ENCODE results near the gene USP48.

USP48 gene

GRCh38 chr1:21752186-21752585, 30.8 kb downstream of the USP48 start:
- Histone ChIP-seq H3K4me3 (ENCODE audit: low read length) (no peak overlapping the region), H3K9ac (ENCODE audit: low read length) (no peak overlapping the region), H3K4me1 (ENCODE audit: control insufficient read depth, insufficient read depth, low read length) (no peaks in the 10 kb centered on the region), H3K27me3 (ENCODE audit: control insufficient read depth, insufficient read depth, low read length) (no peaks in the 10 kb centered on the region), H3K9me3 (ENCODE audit: control insufficient read depth, low read length) (no peaks in the 10 kb centered on the region), H3K36me3 (ENCODE audit: control insufficient read depth, insufficient read depth, low read length) (peaks cover 7% of the 10 kb centered on the region)

- Histone ChIP-seq H3K4me3 (ENCODE audit: low read length) (no peak overlapping the region), H3K4me1 (ENCODE audit: control insufficient read depth, insufficient read depth, low read length) (peaks cover 1% of the 10 kb centered on the region), H3K36me3 (ENCODE audit: control insufficient read depth, insufficient read depth, low read length) (peaks cover 7% of the 10 kb centered on the region), H3K27me3 (ENCODE audit: control insufficient read depth, insufficient read depth, low read length) (no peaks in the 10 kb centered on the region), H3K9me3 (ENCODE audit: control insufficient read depth, low read length) (no peaks in the 10 kb centered on the region), H3K9ac (ENCODE audit: low read length) (no peak overlapping the region)
Measured at GRCh38 chr1:21751281-21751680, 31.7 kb downstream of the USP48 start.

GRCh38 chr1:21750841-21751240, 32.1 kb downstream of the USP48 start:
- H3K27me3 ChIP-seq (ENCODE audit: control insufficient read depth, insufficient read depth, low read length) = no peaks in the 10 kb centered on the region
- no peak overlapping the region for H3K4me3 ChIP-seq (ENCODE audit: low read length)
- H3K9ac ChIP-seq (ENCODE audit: low read length) = no peak overlapping the region
- H3K36me3 ChIP-seq (ENCODE audit: control insufficient read depth, insufficient read depth, low read length) = peaks cover 7% of the 10 kb centered on the region
- H3K9me3 ChIP-seq (ENCODE audit: control insufficient read depth, low read length) = no peaks in the 10 kb centered on the region
- H3K4me1 ChIP-seq (ENCODE audit: control insufficient read depth, insufficient read depth, low read length) = peaks cover 4% of the 10 kb centered on the region

GRCh38 chr1:21749859-21750468, 33.0 kb downstream of the USP48 start:
- Histone ChIP-seq H3K4me1 (ENCODE audit: control insufficient read depth, insufficient read depth, low read length) (peaks cover 4% of the 10 kb centered on the region), H3K36me3 (ENCODE audit: control insufficient read depth, insufficient read depth, low read length) (peaks cover 7% of the 10 kb centered on the region), H3K9me3 (ENCODE audit: control insufficient read depth, low read length) (no peaks in the 10 kb centered on the region), H3K9ac (ENCODE audit: low read length) (no peak overlapping the region), H3K27me3 (ENCODE audit: control insufficient read depth, insufficient read depth, low read length) (no peaks in the 10 kb centered on the region), H3K4me3 (ENCODE audit: low read length) (no peak overlapping the region)

GRCh38 chr1:21749109-21749508, 33.8 kb downstream of the USP48 start:
- H3K9ac ChIP-seq (ENCODE audit: low read length) = no peak overlapping the region
- H3K9me3 ChIP-seq (ENCODE audit: control insufficient read depth, low read length) = no peaks in the 10 kb centered on the region
- H3K4me1 ChIP-seq (ENCODE audit: control insufficient read depth, insufficient read depth, low read length) = peaks cover 4% of the 10 kb centered on the region
- no peak overlapping the region for H3K4me3 ChIP-seq (ENCODE audit: low read length)
- H3K36me3 ChIP-seq (ENCODE audit: control insufficient read depth, insufficient read depth, low read length) = peaks cover under 1% of the 10 kb centered on the region
- no peaks in the 10 kb centered on the region for H3K27me3 ChIP-seq (ENCODE audit: control insufficient read depth, insufficient read depth, low read length)

GRCh38 chr1:21743476-21743875, 39.5 kb downstream of the USP48 start:
- Histone ChIP-seq H3K4me3 (ENCODE audit: low read length) (no peak overlapping the region), H3K9ac (ENCODE audit: low read length) (no peak overlapping the region), H3K9me3 (ENCODE audit: control insufficient read depth, low read length) (no peaks in the 10 kb centered on the region), H3K4me1 (ENCODE audit: control insufficient read depth, insufficient read depth, low read length) (peaks cover 4% of the 10 kb centered on the region), H3K36me3 (ENCODE audit: control insufficient read depth, insufficient read depth, low read length) (no peaks in the 10 kb centered on the region), H3K27me3 (ENCODE audit: control insufficient read depth, insufficient read depth, low read length) (no peaks in the 10 kb centered on the region)

- no peak overlapping the region for H3K4me3 ChIP-seq (ENCODE audit: low read length)
- no peaks in the 10 kb centered on the region for H3K27me3 ChIP-seq (ENCODE audit: control insufficient read depth, insufficient read depth, low read length)
- peaks cover 4% of the 10 kb centered on the region for H3K4me1 ChIP-seq (ENCODE audit: control insufficient read depth, insufficient read depth, low read length)
- no peak overlapping the region for H3K9ac ChIP-seq (ENCODE audit: low read length)
- H3K9me3 ChIP-seq (ENCODE audit: control insufficient read depth, low read length) = no peaks in the 10 kb centered on the region
- no peaks in the 10 kb centered on the region for H3K36me3 ChIP-seq (ENCODE audit: control insufficient read depth, insufficient read depth, low read length)
Measured at GRCh38 chr1:21742578-21742977, 40.4 kb downstream of the USP48 start.

GRCh38 chr1:21741206-21741605, 41.7 kb downstream of the USP48 start:
- Histone ChIP-seq H3K9ac (ENCODE audit: low read length) (no peak overlapping the region), H3K4me1 (ENCODE audit: control insufficient read depth, insufficient read depth, low read length) (peaks cover 2% of the 10 kb centered on the region), H3K27me3 (ENCODE audit: control insufficient read depth, insufficient read depth, low read length) (no peaks in the 10 kb centered on the region), H3K9me3 (ENCODE audit: control insufficient read depth, low read length) (no peaks in the 10 kb centered on the region), H3K4me3 (ENCODE audit: low read length) (no peak overlapping the region), H3K36me3 (ENCODE audit: control insufficient read depth, insufficient read depth, low read length) (no peaks in the 10 kb centered on the region)

GRCh38 chr1:21736876-21737275, 46.1 kb downstream of the USP48 start:
- Histone ChIP-seq H3K4me3 (ENCODE audit: low read length) (no peak overlapping the region), H3K9ac (ENCODE audit: low read length) (no peak overlapping the region), H3K36me3 (ENCODE audit: control insufficient read depth, insufficient read depth, low read length) (no peaks in the 10 kb centered on the region), H3K27me3 (ENCODE audit: control insufficient read depth, insufficient read depth, low read length) (no peaks in the 10 kb centered on the region), H3K4me1 (ENCODE audit: control insufficient read depth, insufficient read depth, low read length) (no peaks in the 10 kb centered on the region), H3K9me3 (ENCODE audit: control insufficient read depth, low read length) (no peaks in the 10 kb centered on the region)

- Histone ChIP-seq H3K9me3 (ENCODE audit: control insufficient read depth, low read length) (no peaks in the 10 kb centered on the region), H3K36me3 (ENCODE audit: control insufficient read depth, insufficient read depth, low read length) (no peaks in the 10 kb centered on the region), H3K27me3 (ENCODE audit: control insufficient read depth, insufficient read depth, low read length) (no peaks in the 10 kb centered on the region), H3K4me1 (ENCODE audit: control insufficient read depth, insufficient read depth, low read length) (no peaks in the 10 kb centered on the region), H3K4me3 (ENCODE audit: low read length) (no peak overlapping the region), H3K9ac (ENCODE audit: low read length) (no peak overlapping the region)
Measured at GRCh38 chr1:21736011-21736410, 46.9 kb downstream of the USP48 start.

GRCh38 chr1:21734526-21734925, 48.4 kb downstream of the USP48 start:
- no peaks in the 10 kb centered on the region for H3K27me3 ChIP-seq (ENCODE audit: control insufficient read depth, insufficient read depth, low read length)
- no peaks in the 10 kb centered on the region for H3K9me3 ChIP-seq (ENCODE audit: control insufficient read depth, low read length)
- H3K4me3 ChIP-seq (ENCODE audit: low read length) = no peak overlapping the region
- no peaks in the 10 kb centered on the region for H3K36me3 ChIP-seq (ENCODE audit: control insufficient read depth, insufficient read depth, low read length)
- no peak overlapping the region for H3K9ac ChIP-seq (ENCODE audit: low read length)
- H3K4me1 ChIP-seq (ENCODE audit: control insufficient read depth, insufficient read depth, low read length) = no peaks in the 10 kb centered on the region

- no peaks in the 10 kb centered on the region for H3K4me1 ChIP-seq (ENCODE audit: control insufficient read depth, insufficient read depth, low read length)
- no peaks in the 10 kb centered on the region for H3K36me3 ChIP-seq (ENCODE audit: control insufficient read depth, insufficient read depth, low read length)
- H3K27me3 ChIP-seq (ENCODE audit: control insufficient read depth, insufficient read depth, low read length) = no peaks in the 10 kb centered on the region
- no peak overlapping the region for H3K4me3 ChIP-seq (ENCODE audit: low read length)
- H3K9me3 ChIP-seq (ENCODE audit: control insufficient read depth, low read length) = no peaks in the 10 kb centered on the region
- H3K9ac ChIP-seq (ENCODE audit: low read length) = no peak overlapping the region
Measured at GRCh38 chr1:21732664-21733063, 50.3 kb downstream of the USP48 start.
